Urothelium cell line (cell line): Measurements from ENCODE around the gene XKRX.

Experiments
- DNase-seq: peaks from one replicate; pipeline ENCODE4 v3.0.0; 2011; ENCODE audit warnings: low spot score, mixed read lengths
- FAIRE-seq: peaks from 2 replicates; lab custom pipeline; 2011; peaks lifted over from hg19 to GRCh38; lab: Jason Lieb, UNC

Gene XKRX

DNA sequence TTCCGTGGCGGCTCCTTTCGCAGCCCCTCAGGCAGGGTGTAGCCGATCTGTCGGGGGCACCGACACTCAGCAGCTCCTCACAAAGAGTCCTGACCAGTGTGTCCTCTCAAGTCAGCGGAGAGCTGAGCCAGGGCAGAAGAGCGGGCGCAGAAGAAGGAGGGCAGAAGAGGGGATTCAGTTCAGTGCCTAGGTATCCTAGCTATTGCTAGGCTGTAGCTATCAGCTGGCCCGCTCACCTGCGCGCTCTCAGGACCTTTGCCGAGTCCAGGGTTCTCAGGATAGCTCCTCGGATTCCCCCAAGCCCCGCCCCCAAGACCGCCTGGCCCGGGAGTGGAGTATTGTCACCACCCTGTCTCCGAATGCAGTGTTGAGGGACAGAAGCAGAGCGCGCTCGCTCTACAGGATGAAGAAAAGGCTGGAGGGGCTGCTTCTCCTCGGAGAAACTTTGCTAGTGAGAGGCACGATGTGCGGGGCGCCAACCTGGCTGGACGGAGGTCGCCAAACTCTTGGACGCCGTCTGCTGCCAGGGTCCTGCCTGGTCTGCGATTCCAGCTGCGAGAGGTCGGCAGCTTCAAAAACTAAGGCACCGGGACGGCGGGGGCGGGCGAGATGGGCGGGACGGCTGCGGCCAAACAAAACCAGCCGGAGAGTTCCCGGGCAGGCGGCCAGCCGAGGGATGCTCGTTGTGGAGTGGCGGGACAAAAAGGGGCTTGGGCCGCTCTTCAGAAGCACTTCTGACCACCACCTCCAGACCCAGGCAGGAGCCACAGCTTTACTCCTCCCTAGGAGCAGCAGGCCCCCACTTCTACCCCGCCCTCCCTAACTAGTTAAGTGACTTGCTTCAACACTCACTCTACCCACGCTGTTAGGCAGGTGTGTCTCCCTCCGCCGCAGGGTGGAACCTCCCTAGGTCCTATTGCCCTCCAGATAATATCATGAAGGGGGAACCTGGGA lies at the start of gene XKRX:
Gene XKRX, minus strand, starts transcription at position 258 of the 954 bp plus-strand sequence. CDS start 613 bp downstream, outside the sequence.
- no peak for FAIRE-seq

DNA sequence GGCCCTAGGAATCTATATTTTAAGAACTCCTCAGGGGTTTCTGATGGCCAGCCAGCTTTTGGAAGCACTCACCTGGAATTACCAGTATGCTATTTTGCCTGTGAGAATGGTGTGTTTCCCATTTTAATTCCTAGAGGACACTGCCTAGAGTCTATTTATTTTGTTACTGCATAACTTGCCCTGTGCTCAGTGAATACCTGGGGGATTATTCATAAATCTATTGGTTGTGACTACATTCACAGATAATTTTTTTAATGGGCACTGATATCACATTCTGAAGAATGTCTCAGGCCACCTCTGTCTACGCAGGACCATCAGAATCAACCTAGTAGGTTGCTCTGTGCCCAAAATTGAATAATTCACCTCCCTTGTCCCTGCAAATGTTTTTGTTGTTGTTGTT lies 47.5 kb upstream of the XKRX start:
- DNase-seq (no peak), FAIRE-seq (no peak)

More for the DNA sequence above, at the start of gene XKRX:
- peak; percentile 61 for DNase-seq

DNA sequence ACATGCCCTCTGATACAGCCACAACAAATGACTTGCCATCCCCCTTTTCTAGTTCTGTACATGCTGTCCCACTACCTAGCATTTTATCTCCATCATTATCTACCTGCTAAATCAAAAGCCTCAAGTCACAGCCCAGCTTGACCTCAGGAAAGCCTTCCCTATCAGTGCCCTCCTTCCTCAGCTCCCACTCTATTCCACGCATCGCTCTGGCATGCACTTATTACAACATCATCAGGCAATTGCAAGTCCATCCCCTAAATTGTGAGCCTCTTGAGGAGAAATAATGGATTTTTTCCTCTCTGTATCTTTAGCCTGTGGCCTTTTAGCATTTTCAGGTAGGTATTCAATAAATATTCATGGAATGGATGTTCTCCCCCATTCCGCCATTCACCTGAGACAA lies 46.5 kb upstream of the XKRX start:
- DNase-seq (no peak), FAIRE-seq (no peak)

DNA sequence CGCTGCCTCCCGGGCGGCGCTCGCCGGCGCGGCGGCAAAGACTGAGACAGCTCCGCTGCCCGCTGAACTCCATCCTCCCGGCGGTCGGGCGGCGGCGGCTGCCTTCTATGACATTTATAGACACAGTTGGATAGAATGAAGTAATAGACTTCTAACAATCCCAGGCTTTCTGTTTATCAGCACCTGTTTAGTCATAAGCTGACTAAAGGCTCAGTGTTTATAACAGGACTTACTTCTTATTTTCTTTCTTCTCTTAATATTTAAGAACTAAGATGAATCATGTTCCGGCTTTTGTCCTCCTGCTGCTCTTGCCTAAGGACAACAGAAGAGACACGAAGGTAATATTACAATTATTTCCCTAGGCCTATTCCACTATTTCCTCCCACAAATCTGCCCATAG lies 44.7 kb upstream of the XKRX start:
- no peak for DNase-seq
- FAIRE-seq: no peak

DNA sequence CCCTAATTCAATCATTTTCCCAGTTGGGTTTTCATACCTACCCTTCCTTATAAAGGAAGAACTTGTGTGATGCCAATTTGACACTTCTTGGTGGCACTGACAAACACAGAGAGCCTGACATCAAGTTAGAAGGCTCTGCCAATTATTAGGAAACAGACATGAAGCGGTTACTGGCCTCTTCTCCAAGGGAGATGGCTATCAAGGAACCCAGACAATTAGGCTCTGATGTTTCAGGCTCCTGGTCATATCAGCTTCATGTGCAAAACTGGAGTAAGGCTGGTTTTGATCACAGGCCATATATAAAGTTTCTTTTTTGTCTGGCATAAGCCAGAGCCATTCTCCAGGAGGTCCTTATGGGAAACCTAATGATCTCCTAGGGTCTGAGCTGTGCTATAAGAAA lies 41.2 kb upstream of the XKRX start:
- DNase-seq (no peak), FAIRE-seq (no peak)

DNA sequence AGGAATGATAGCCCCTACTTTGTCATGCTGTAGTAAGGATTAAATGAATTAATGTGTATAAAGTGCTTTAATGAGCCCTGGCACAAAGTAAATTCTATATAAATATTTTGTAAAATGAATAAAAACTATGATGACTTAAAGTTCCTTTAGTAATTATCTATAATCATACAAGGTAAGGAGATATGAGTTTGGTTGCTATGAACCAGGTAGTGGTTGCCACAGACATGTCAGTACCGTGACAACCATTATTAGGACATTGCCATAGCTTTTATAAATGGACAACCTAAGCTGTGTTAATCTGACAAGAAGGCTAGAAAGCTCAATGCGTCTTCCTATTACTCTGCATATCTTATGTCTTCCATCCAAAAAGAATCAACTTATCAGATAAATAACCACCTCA lies 40.7 kb upstream of the XKRX start, which contains the start of gene ARL13A:
Gene ARL13A, plus strand, starts transcription at position 301 of the 400 bp plus-strand sequence. CDS start 3,982 bp downstream, outside the sequence.
- DNase-seq (no peak), FAIRE-seq (no peak)

DNA sequence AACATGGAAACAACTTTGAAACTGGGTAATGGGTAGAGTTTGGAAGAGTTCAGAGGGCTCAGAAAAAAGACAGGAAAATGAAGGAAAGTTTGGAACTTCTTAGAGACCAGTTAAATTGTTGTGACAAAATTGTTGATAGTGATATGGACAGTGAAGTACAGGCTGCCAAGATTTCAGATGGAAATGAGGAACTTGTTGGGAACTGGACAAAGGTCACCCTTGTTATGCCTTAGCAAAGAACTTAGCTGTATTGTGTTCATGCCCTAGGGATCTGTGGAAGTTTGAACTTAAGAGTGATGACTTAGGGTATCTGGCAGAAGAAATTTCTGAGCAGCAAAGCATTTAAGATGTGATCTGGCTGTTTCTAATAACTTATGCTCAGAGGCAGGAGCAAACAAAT lies 35.6 kb upstream of the XKRX start:
- FAIRE-seq: no peak

DNA sequence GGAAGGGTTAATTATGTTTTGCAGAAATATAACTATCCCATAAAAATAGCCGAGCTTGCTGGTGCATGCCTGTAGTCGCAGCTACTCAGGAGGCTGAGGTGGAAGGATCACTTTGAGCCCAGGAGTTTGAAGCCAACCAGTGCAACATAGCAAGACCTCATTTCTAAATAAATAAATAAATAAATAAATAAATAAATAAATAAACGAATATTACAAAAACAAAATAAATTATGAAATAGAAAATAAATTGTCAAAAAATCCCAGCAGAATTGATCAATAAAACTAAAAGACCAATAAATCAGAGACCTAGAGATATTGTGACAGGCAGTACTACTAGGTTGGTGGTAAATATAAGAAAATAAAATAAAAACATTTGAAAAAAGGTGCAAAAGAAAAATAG lies 34.1 kb upstream of the XKRX start:
- no peak for FAIRE-seq

More for the DNA sequence above, 35.6 kb upstream of the XKRX start:
- DNase-seq: no peak

DNA sequence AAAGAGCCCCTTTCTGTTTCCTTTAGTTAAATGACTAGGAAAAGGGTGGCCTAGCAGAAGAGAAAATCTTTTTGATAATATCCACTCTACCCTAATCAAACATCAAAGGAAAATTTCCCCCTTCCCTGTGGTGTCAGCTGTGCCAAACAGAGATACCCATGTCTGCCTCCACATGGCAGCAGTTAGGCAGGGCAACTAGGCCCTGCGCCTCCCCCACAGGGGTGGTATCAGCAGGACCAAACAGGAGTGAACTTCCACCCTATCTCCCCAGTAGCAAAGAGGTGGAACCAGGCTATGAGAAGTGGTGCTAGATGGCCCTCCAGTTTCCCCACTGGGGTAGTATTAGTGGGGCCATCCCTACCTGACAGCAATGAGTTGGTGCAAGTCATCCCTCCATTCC lies 19.8 kb upstream of the XKRX start:
- FAIRE-seq: no peak
- DNase-seq: no peak

More for the DNA sequence above, 34.1 kb upstream of the XKRX start:
- no peak for DNase-seq

DNA sequence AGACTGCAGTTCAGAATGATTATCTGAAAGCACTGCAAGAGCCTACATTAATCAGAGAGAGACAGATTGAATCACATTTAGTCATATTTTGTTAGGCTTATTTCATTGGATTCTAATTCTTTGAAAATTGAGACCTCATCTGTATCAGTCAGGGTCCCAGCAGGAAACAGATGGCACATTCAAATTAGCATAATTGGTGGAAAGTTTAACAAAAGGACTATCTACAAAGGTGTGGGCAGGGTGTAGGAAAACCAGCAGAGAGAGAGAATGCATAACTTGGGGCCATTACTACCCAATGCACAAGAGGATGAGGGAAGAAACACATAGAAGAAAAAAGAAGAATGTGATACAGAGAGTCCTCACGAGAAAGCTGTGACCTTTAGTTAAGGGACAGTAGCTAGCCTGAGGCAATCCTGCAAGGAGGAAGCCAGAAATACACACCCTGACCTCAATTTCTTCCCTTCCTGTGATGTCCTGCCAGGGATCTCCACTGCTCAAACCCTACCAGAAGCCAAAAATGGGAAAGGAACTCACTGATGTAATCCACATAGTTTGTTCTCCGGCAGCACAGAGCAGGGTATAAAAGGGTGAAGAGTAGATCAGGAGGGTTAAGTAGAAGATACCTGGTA lies 17.7 kb upstream of the XKRX start:
- FAIRE-seq (no peak), DNase-seq (no peak)

DNA sequence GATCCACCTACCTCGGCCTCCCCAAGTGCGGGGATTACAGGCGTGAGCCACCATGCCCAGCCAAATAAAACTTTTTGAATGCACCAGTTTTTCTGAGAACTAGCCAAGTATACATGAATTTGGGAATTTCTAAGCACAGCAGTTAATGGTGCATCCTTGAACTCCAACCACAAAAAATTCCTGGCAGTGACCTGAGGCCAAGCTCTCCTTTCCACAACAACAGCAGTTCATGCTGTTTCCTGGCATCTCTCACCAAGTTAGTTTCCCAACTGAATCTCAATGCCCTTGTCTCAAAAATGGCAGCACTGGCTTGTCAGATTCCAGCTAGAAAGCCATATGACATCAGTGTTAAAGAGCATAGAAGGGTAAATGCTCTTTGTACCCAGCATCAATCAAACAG lies 15.9 kb upstream of the XKRX start:
- FAIRE-seq (no peak), DNase-seq (no peak)

DNA sequence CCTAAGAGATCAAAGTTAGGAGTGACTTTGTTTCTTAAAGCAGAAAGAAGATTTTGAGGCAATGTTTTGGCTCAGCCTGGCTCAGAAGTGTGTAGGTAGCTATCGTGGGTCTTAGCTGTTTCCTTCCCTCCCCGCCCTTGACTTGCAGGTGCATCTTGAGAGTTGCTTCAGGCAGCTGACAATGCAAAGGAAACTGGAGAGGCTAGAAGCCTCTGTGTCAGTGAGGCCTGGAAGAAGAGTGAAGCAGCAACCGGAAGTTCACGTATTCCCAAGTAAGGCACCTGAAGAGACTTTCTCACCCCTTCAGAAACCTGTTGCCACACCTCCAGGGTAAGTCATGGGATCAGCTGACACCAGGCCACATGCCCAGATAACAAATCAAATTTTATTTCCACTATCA lies 10.6 kb upstream of the XKRX start:
- FAIRE-seq: no peak
- no peak for DNase-seq

DNA sequence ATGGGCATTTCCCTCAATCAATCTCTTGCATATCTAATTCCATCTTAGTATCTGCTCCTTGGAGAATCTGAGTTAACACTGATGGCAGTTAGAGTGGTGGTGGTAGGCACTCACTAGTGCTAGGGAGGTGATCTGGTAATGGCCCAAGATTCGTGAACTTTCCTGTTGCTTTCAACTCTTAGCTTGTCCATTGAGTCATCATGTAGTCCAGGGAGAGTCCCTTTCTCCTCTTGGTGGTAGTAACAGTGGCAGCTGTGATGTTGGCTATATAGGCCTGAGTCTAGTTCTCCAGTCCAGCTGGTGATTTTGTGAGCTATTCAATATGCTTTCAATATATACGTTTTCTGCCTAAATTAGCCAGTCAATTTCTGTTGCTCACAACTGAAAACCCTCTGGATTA lies 7.0 kb upstream of the XKRX start:
- FAIRE-seq: no peak
- DNase-seq: no peak

DNA sequence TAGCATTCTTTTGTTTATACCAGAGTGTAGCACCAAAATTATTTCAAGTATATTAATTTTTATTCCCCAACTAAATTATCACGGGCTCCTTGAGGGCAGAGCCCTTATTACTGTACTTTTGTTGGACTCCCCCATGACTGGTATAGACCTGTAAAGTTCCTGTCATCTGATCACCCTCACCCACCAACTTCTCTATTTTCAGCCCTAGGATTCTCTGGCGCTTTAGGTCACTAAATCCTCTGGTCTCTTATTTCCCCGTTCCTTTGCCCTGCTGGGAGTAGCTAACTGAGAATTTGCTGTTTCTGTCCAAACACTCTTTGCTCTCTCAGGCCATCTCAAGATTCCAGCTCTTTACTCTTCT lies 3.2 kb upstream of the XKRX start:
- DNase-seq (no peak), FAIRE-seq (no peak)

DNA sequence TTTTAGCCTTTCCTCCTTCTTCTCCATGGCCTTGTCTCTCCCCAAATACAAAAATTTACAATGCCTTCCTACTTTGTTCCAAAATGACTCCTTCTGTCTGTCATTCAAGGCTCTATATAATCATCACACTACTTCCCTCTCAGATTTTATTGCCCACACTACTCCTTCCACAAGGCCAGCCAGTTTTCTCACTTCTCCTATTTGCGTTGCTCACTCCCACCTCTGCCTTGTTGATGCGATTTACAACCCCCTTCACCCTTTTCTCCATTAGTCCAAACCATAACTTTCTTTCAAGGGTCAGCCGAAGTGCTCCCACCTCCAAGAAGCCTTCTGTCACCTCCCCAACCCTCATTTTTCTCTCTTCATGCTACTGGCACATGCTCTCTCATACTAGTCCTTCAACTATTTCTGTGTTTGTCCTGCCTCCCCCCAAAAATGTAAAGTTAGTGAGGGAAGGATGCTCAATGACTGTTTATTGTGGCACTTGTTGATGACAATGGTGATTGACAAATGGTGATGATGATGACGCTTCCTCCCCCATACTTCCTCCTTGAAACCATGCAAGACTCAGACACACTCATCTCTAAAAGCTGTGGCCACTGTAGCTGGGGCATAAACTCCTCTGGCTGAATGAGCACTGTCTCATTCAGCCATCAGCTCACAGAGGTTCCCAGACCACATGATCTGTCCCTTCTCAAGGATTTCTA lies 2.7 kb upstream of the XKRX start:
- FAIRE-seq (no peak), DNase-seq (no peak)

DNA sequence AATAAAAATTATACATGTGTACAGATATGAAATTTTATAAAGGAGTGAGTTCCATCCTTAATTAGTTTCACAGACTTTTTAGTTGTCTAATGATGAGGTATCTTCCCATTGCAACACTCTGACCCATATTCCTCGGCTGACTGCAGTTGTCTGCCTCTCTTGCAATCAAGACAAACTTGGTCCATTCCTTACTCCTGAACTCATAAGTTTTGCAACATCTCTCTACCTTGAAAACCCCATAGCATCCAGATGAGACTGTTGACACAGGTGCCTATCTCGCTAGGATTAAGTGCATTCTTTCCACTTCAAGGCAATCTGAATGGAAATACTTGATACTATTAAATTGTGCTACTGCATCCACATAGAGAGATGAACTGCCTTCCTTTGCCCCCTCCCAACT lies 2.3 kb downstream of the XKRX start:
- FAIRE-seq (no peak), DNase-seq (no peak)

DNA sequence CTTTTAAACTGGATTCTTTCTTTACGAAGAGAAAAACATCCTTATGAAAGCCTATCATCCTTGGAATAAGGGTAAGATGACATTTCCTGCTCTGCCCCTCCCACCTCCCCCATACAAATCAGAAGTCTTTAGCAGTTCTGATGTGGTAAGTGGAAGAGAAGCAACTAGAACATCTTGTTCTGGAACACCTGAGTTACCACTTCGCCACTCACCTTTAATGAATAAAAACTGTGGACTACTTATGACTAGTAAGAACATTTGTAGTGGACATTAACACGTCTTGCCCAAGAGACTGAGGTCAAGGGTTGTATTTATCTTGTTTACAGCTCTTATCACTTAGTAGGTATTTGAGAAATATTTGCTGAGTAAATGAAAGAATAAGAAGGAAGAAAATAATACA lies 4.3 kb downstream of the XKRX start:
- FAIRE-seq: no peak
- DNase-seq: no peak

DNA sequence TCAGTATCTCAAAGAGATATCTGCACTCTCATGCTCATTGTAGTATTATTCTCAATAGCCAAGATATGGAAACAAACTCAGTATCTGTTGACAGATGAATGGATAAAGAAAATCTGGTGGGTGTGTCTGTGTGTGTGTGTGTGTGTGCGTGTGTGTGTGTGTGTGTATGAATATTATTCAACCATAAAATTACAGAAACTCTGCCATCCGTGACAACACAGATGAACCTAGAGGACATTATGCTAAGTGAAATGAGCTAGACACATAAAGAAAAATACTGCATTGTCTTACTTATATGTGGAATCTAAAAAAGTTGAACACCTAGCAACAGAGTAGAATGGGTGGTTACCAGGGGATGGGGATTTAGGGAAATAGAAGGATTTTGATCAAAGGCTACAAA lies 13.2 kb downstream of the XKRX start:
- FAIRE-seq (no peak), DNase-seq (no peak)

DNA sequence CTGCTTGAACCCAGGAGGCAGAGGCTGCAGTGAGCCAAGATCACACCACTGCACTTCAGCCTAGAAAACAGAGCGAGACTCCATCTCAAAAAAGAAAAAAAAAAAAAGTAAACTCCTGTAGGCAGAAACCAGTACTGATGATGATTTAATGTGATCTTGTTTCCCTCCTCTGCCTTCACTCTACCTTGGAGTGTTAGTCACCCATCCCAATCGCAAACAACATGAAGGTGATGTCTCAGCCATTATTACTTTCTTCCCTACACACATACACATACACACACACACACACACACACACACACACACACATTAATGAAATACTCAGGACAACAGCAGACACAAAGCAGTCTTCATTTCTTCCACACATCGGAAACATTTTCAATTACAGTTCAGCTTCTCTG lies 15.6 kb downstream of the XKRX start:
- no peak for FAIRE-seq
- DNase-seq: no peak

DNA sequence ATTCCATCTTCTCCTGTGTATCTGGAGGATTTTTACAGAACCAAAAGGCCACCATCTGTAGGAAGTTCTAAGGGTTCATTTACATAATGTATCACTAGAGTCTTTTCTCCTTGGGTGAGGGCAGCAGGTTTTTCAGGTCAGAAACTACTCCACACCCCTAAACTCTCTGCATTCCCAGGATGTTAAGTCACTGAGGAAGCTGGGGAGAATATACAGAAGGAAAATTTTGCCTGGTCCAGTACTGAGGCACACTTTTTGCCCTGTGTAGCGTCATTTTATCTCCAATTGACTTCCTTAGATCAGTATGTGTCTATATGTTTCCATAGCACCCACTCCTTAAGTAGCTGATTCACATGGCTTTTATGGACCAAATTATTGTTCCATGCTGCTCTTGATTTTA lies 17.0 kb downstream of the XKRX start:
- no peak for DNase-seq
- FAIRE-seq: no peak

DNA sequence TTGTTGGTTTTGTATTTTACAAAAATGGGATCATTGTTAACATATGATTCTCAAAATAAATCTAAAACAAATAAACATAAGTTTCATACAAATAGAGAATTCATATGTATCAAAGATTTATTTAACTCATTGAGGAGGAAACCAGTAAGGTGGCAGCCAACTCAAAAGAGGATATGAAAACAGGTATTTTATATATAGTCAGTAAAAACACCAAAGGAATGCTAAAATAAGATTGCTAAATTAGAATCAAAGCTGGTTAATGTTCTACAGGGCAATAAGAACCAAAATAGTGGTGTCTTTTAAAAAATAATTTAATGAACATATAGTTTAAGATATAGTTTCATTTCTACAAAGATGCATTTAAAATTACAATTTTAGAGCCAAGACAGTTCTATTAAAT lies 23.1 kb downstream of the XKRX start:
- DNase-seq: no peak
- FAIRE-seq: no peak

DNA sequence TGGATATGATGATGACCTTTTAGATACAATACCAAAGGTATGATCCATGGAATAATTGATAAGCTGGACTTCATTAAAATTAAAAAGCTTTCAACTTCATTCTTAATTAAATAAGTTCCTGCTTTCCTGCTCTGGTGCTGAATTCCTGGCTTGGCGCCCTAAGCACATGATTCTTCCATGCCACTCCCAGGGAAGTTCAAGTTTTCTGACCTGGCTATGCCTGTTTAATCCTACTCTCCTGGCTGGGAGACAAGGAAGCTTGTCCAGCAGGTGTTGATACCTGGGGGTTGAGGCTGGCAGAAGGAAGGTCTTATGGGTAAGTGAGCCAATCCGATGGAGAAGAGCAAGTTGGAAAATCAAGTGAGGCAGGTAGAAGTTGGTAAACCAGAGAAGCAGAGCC lies 24.3 kb downstream of the XKRX start:
- FAIRE-seq: no peak
- DNase-seq: no peak
